GM23248 (cell line): Measurements from ENCODE around the gene PTPRE. TPM values are rescaled to one million over a fixed set of nuclear protein-coding genes. Genes with fewer than 3 reads are reported as not detected.

Experiments
- DNase-seq: peaks from one replicate; pipeline ENCODE4 v3.0.0-alpha.2; 2015
- H2AFZ ChIP-seq: fragments of 200-600 bp; sonication (generic); 2 replicates; pipeline ENCODE4 v1.6.1; 2016; ENCODE audit warnings: antibody characterized with exemption
- H3F3A ChIP-seq: fragments of 200-600 bp; sonication (generic); 2 replicates; pipeline ENCODE4 v1.6.1; 2016; ENCODE audit warnings: mild to moderate bottlenecking, antibody characterized with exemption, mixed run types; ENCODE audit not compliant: insufficient read depth
- H3K27ac ChIP-seq: fragments of 200-600 bp; sonication (generic); 2 replicates; pipeline ENCODE4 v1.5.1; 2016; ENCODE audit warnings: mild to moderate bottlenecking
- H3K27me3 ChIP-seq: fragments of 200-600 bp; sonication (generic); replicated peaks from 2 replicates; pipeline ENCODE4 v1.6.1; 2016; ENCODE audit warnings: mild to moderate bottlenecking; ENCODE audit not compliant: insufficient read depth
- H3K36me3 ChIP-seq: fragments of 200-600 bp; sonication (generic); 2 replicates; pipeline ENCODE4 v1.6.1; 2016; ENCODE audit warnings: low read depth, mild to moderate bottlenecking
- H3K4me1 ChIP-seq: fragments of 200-600 bp; sonication (generic); 2 replicates; pipeline ENCODE4 v1.6.1; 2016; ENCODE audit warnings: mild to moderate bottlenecking; ENCODE audit not compliant: insufficient read depth
- H3K4me2 ChIP-seq: fragments of 200-600 bp; sonication (generic); one replicate; pipeline ENCODE4 v1.6.1; 2016; ENCODE audit warnings: mild to moderate bottlenecking; ENCODE audit not compliant: unreplicated experiment
- H3K4me3 ChIP-seq: fragments of 200-600 bp; sonication (generic); 2 replicates; pipeline ENCODE4 v1.5.1; 2016; ENCODE audit warnings: mild to moderate bottlenecking
- H3K79me2 ChIP-seq: fragments of 200-600 bp; sonication (generic); 2 replicates; pipeline ENCODE4 v1.6.1; 2016; ENCODE audit warnings: mild to moderate bottlenecking; ENCODE audit not compliant: insufficient read depth
- H3K9ac ChIP-seq: fragments of 200-600 bp; sonication (generic); 2 replicates; pipeline ENCODE4 v1.6.1; 2016; ENCODE audit warnings: mild to moderate bottlenecking
- H3K9me2 ChIP-seq: fragments of 200-600 bp; sonication (generic); 2 replicates; pipeline ENCODE4 v1.6.1; 2016; ENCODE audit warnings: mixed run types, mild to moderate bottlenecking, moderate library complexity; ENCODE audit not compliant: insufficient read depth
- H3K9me3 ChIP-seq: fragments of 200-600 bp; sonication (generic); one replicate; pipeline ENCODE4 v1.6.1; 2017; ENCODE audit warnings: low read depth
- H4K20me1 ChIP-seq: fragments of 200-600 bp; sonication (generic); 2 replicates; pipeline ENCODE4 v1.6.0; 2016; ENCODE audit not compliant: insufficient read depth
- EZH2 ChIP-seq: fragments of 200-600 bp; sonication (generic); IDR thresholded peaks from 2 replicates; pipeline ENCODE4 v1.6.1; 2018; ENCODE audit warnings: antibody characterized with exemption, mild to moderate bottlenecking; ENCODE audit not compliant: insufficient read depth, poor library complexity, severe bottlenecking
- EZH2phosphoT487 ChIP-seq: fragments of 200-600 bp; sonication (generic); IDR thresholded peaks from 2 replicates; pipeline ENCODE4 v1.6.1; 2018; ENCODE audit warnings: antibody characterized with exemption, moderate library complexity, mild to moderate bottlenecking, low read depth; ENCODE audit not compliant: insufficient read depth
- WGBS, 2 experiments: methylation state at CpG; one replicate each; pipeline ENCODE4 v1.1.6; 2015 to 2017; ENCODE audit warnings: low lambda C conversion rate in 2 of 2, low coverage in 1 of 2; ENCODE audit errors: missing lambda C conversion rate in 2 of 2; 5-methylcytosine and 5-hydroxymethylcytosine counted together
- in situ Hi-C: fragments of 300-500 bp; cut with MboI; formaldehyde crosslinking; loops from 2 replicates; pipeline ENCODE4 v1.15.0; 2020
- polyA plus RNA-seq: library from polyadenylated mRNA; unstranded; fragments of >200 nt; fragmentation: Nextera tagmentation; extraction: Ambion mirVana; gene quantifications from 2 replicates; pipeline ENCODE4 v1.2.1, GENCODE V29; 2016
- total RNA-seq: library from RNA; depleted of rRNA; stranded (reverse); fragments of >200 nt; shearing (Covaris generic); gene quantifications from 2 replicates; pipeline ENCODE4 v1.2.3, GENCODE V29; 2014

The PTPRE gene
- total and polyA plus RNA-seq, 2 experiments from 2014 or later = 2.7 to 4.7 TPM

DNA sequence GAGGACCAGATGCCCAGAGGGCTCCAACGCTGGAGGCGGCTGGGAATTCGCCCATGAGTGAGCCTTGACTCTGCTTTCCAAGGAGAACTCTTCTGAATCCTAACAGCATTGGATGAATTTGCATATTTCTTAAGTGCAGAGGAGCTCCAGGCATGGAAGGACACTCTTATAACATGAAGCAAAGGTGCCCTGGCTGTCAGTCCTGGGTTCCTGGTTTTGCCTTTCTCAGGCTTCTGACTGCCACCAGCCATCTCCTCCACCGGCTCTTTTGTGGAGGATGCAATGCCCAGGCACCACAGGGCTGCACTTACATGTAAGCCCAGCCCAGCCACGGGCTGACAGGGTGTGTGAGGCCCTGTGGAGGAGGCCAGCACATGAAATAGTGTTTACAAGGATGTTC is 22.4 kb upstream of the PTPRE start:
- H3K79me2 ChIP-seq = no peaks in the 10 kb centered on the region
- in situ Hi-C loops = no loop called here

DNA sequence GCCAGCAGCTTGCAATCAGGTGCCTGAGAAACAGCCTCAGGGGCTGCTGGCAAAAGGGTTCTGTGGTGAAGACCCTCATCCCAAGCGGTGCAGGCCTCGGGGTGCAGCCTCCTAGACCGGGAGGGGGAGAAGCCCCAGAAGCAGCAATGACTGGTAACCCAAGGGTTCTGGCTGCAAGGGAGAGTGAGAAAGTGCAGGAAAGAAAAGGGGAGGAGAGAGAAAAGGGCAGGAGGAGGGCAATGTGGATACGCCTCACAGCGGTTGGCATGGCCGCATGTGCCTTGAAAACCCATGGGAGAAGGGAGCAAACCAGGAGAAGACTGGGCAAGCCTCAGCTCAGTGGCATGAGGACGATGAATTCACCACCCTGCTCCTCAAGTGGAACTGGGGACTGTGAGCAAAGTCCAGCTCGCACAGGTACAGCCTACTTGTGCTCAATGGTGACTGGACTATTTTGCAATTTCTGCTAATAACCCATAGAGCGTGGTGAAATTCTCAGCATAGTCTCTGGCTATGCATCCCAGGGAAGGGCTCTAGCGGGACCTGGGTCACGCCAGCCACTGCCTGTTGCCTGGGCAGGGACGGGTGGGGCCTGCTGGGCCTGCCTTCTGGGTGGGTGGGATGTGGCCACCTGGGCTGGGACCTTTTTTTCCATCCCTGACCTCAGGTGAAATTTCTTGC is 20.4 kb upstream of the PTPRE start:
- Histone ChIP-seq H3K9ac (no peak overlapping the region), H2AFZ (no peak overlapping the region), H3K4me1 (peaks cover 9% of the 10 kb centered on the region), H3K4me2 (no peak overlapping the region), H4K20me1 (no peaks in the 10 kb centered on the region), H3K36me3 (no peaks in the 10 kb centered on the region), H3K4me3 (no peak overlapping the region), H3F3A (no peaks in the 10 kb centered on the region), H3K9me3 (no peaks in the 10 kb centered on the region), H3K27ac (no peak overlapping the region), H3K27me3 (peaks cover 12% of the 10 kb centered on the region; the same call in 1 of the 2 replicates), H3K79me2 (no peaks in the 10 kb centered on the region), H3K9me2 (no peaks in the 10 kb centered on the region)
- WGBS, 2 experiments = 66 to 80% methylated on average over 11 to 12 of the region's 12 CpGs
- TF ChIP-seq EZH2phosphoT487 (no peak), EZH2 (no peak)
- in situ Hi-C loops = no loop called here
- no peak for DNase-seq

More for the DNA sequence above, 22.4 kb upstream of the PTPRE start:
- Histone ChIP-seq H3K9me2 (no peaks in the 10 kb centered on the region), H4K20me1 (no peaks in the 10 kb centered on the region), H3K4me1 (peaks cover 5% of the 10 kb centered on the region; the same call in 1 of the 2 replicates), H3K27me3 (peaks cover 12% of the 10 kb centered on the region; the same call in 1 of the 2 replicates), H3K9me3 (no peaks in the 10 kb centered on the region), H2AFZ (no peak overlapping the region), H3K4me3 (no peak overlapping the region), H3K4me2 (no peak overlapping the region), H3K9ac (no peak overlapping the region), H3F3A (no peaks in the 10 kb centered on the region), H3K27ac (no peak overlapping the region), H3K36me3 (no peaks in the 10 kb centered on the region)
- DNase-seq = no peak
- TF ChIP-seq EZH2phosphoT487 (no peak), EZH2 (no peak)
- WGBS, 2 experiments = 52 to 68% methylated on average over 5 of the region's 5 CpGs

DNA sequence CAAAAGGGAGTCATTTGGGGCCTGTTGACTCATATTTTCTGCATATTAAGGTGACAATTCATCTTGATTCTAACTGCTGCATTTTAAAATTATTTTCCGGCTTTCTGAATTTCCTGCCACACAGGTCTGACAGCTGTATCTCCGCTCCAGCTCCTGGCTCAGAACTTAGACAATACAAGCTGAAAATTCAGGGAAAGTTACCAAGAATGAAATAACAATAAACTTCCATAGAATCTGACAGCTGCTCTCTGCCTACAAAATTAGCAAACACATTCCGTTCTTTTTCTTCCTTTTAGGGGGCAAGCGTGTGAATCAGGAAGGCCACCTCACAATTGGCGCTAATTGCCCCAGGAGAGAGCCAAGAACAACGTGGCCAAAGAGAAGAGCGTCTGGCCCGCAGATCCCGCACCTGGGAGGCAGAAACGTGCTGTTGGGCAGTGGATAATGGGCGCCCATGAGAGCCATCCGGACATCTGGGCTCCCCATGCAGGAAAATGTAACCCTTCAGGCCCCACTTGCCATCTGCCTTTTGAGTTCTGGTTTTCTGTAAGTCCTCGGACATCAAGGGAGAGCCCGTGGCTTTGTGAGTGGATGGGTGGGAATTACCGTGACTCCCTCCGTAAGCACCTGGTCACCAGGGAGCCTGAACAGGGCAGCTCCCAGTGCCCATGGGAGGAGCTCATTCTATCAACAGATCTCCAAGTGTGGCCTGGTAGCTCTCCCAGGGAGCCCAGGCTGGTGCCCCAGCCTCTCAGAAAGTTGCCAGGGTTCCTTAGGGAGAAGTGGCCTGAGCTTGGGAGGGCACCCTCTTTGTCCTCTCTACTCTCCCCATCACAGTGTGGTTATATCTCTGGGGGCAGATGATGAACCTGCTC is 19.1 kb upstream of the PTPRE start:
- H3K9me2 ChIP-seq = no peaks in the 10 kb centered on the region
- no peak overlapping the region for H3K27ac ChIP-seq
- H3K4me1 ChIP-seq = peaks cover 9% of the 10 kb centered on the region
- H4K20me1 ChIP-seq = no peaks in the 10 kb centered on the region
- no peak overlapping the region for H3K9ac ChIP-seq
- H3K9me3 ChIP-seq = no peaks in the 10 kb centered on the region
- no peak overlapping the region for H3K4me2 ChIP-seq
- no peak for DNase-seq
- TF ChIP-seq EZH2phosphoT487 (no peak), EZH2 (no peak)
- no peaks in the 10 kb centered on the region for H3K36me3 ChIP-seq
- H3F3A ChIP-seq = no peaks in the 10 kb centered on the region
- no peak overlapping the region for H3K4me3 ChIP-seq
- no peaks in the 10 kb centered on the region for H3K79me2 ChIP-seq
- WGBS, 2 experiments = 40 to 48% methylated on average over 15 to 16 of the region's 16 CpGs
- H2AFZ ChIP-seq = no peak overlapping the region
- in situ Hi-C loops = no loop called here
- peaks cover 12% of the 10 kb centered on the region; the same call in 1 of the 2 replicates for H3K27me3 ChIP-seq

DNA sequence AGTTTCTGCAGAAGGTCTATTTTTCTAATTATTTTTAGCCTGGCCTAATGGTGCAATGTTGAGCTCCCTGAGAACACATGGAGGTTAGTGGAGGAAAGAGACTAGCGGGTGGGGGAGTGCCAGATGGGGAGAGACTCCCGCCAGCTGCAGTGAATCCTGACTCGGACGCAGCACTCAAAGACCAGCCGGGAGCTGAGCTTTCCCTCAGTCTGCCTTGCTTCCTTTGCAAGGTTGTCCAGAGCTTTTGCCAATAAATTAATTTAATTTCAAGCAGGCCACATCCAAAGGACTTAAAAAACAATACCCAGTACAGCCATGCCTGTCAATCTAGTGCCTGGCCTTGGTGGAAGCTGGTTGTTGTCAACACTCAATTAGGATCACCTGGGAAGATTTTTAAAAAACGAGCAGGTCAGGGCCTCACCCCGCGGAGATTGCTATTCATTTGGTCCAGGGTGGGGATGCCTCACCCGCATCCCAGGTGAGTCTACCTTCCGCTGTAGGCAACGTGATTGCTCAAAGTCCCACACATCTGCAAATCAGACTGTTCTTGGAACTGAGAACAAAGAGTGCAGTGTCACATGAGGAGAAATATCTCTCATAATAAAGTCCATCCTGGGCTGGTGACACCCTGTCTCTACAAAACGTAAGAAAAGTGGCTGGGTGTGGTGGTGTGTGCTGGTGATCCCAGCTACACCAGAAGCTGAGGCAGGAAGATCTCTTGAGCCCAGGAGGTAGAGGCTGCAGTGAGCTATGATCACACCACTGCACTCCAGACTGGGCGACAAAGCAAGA is 18.2 kb upstream of the PTPRE start:
- peaks cover 9% of the 10 kb centered on the region for H3K4me1 ChIP-seq
- H4K20me1 ChIP-seq = no peaks in the 10 kb centered on the region
- in situ Hi-C loops = no loop called here
- no peak for TF ChIP-seq EZH2
- TF ChIP-seq EZH2phosphoT487 = no peak
- H3K36me3 ChIP-seq = no peaks in the 10 kb centered on the region
- peaks cover 12% of the 10 kb centered on the region; the same call in 1 of the 2 replicates for H3K27me3 ChIP-seq
- H3K4me3 ChIP-seq = no peak overlapping the region
- H3K9ac ChIP-seq = no peak overlapping the region
- 71 to 81% methylated on average over 13 of the region's 13 CpGs for WGBS, 2 experiments
- H3F3A ChIP-seq = no peaks in the 10 kb centered on the region
- H3K79me2 ChIP-seq = no peaks in the 10 kb centered on the region
- DNase-seq = no peak
- H3K4me2 ChIP-seq = no peak overlapping the region
- H3K9me2 ChIP-seq = no peaks in the 10 kb centered on the region
- no peak overlapping the region for H2AFZ ChIP-seq
- no peak overlapping the region for H3K27ac ChIP-seq
- H3K9me3 ChIP-seq = no peaks in the 10 kb centered on the region
